SK-N-SH (cell line): ENCODE measurements around the gene ACSBG1. TPM values are rescaled to one million over a fixed set of nuclear protein-coding genes. Genes with fewer than 3 reads are reported as not detected.

ENCODE experiments used
- CTCF ChIA-PET: fragments of 300-600, 350-600 bp; formaldehyde crosslinking; extraction: SDS; loops from one replicate; lab custom pipeline; 2021; lab: Yijun Ruan, JAX
- POLR2A ChIA-PET: fragments of 350-600 bp; sonication (Branson Sonifier 250); formaldehyde crosslinking; extraction: SDS; loops from one replicate; lab custom pipeline; 2020; ENCODE audit warnings: antibody characterized with exemption, inconsistent platforms; lab: Yijun Ruan, JAX
- DNase-seq: peaks from one replicate; pipeline ENCODE4 v3.0.0; 2012
- H2AFZ ChIP-seq: fragments of 200-600 bp; sonication (generic); 2 replicates; pipeline ENCODE4 v1.8.1; 2016; ENCODE audit warnings: antibody characterized with exemption, mild to moderate bottlenecking, low read depth
- H3F3A ChIP-seq: fragments of 200-600 bp; sonication (generic); replicated peaks from 2 replicates; pipeline ENCODE3; 2016; ENCODE audit warnings: antibody characterized with exemption, mild to moderate bottlenecking; ENCODE audit not compliant: insufficient read depth
- H3K27ac ChIP-seq, 2 experiments: fragments of 200-500 bp in 1 of 2; fragments of 200-600 bp in 1 of 2; sonication (Bioruptor generic) in 1 of 2; sonication (generic), shearing (Covaris generic) in 1 of 2; 2 replicates each; pipeline versions ENCODE4 v1.5.1 to v1.6.1; 2014 to 2016; ENCODE audit warnings: low read depth in 2 of 2, inconsistent platforms in 1 of 2, low read length in 1 of 2, mild to moderate bottlenecking in 1 of 2, mixed read lengths in 1 of 2
- H3K27me3 ChIP-seq: fragments of 200-600 bp; sonication (generic), shearing (Covaris generic); 2 replicates; pipeline ENCODE4 v1.6.1; 2016; ENCODE audit warnings: mixed run types; ENCODE audit not compliant: insufficient read depth
- H3K36me3 ChIP-seq, 2 experiments: fragments of 200-500 bp in 1 of 2; fragments of 200-600 bp in 1 of 2; sonication (Bioruptor generic) in 1 of 2; sonication (generic) in 1 of 2; replicated peaks in 1 of 2; 2 replicates each; pipeline versions ENCODE3 to v1.5.1; 2014 to 2016; ENCODE audit warnings: low read length in 1 of 2, mild to moderate bottlenecking in 1 of 2; ENCODE audit not compliant: insufficient read depth in 2 of 2, control insufficient read depth in 1 of 2
- H3K4me1 ChIP-seq, 2 experiments: fragments of 200-500 bp in 1 of 2; fragments of 200-600 bp in 1 of 2; sonication (Bioruptor generic) in 1 of 2; sonication (generic), shearing (Covaris generic) in 1 of 2; 2 replicates each; pipeline versions ENCODE4 v1.5.1 to v1.6.1; 2014 to 2016; ENCODE audit warnings: low read depth in 1 of 2, low read length in 1 of 2, mixed run types in 1 of 2; ENCODE audit not compliant: insufficient read depth in 2 of 2, control insufficient read depth in 1 of 2
- H3K4me2 ChIP-seq: fragments of 200-600 bp; sonication (generic), shearing (Covaris generic); 2 replicates; pipeline ENCODE4 v1.6.1; 2017; ENCODE audit warnings: mixed run types
- H3K4me3 ChIP-seq, 2 experiments: fragments of 200-500 bp in 1 of 2; fragments of 200-600 bp in 1 of 2; sonication (Bioruptor generic) in 1 of 2; sonication (generic), shearing (Covaris generic) in 1 of 2; 2 replicates each; pipeline versions ENCODE4 v1.5.1 to v1.8.1; 2014 to 2016; ENCODE audit warnings: low read depth in 2 of 2, inconsistent platforms in 1 of 2, low read length in 1 of 2, mild to moderate bottlenecking in 1 of 2, mixed read lengths in 1 of 2, moderate library complexity in 1 of 2
- H3K79me2 ChIP-seq: fragments of 200-600 bp; sonication (generic); 2 replicates; pipeline ENCODE4 v1.8.1; 2017; ENCODE audit warnings: mild to moderate bottlenecking; ENCODE audit not compliant: insufficient read depth
- H3K9ac ChIP-seq: fragments of 200-600 bp; sonication (generic); 2 replicates; pipeline ENCODE4 v1.6.1; 2017; ENCODE audit warnings: mixed run types
- H3K9me2 ChIP-seq: fragments of 200-600 bp; sonication (generic); 2 replicates; pipeline ENCODE4 v1.6.1; 2017; ENCODE audit warnings: mixed run types
- H3K9me3 ChIP-seq: fragments of 200-600 bp; sonication (generic); 2 replicates; pipeline ENCODE4 v1.6.1; 2017; ENCODE audit warnings: mixed run types, mild to moderate bottlenecking, moderate library complexity
- H4K20me1 ChIP-seq: fragments of 200-600 bp; sonication (generic); 2 replicates; pipeline ENCODE4 v1.6.1; 2017; ENCODE audit warnings: mild to moderate bottlenecking, mixed run types; ENCODE audit not compliant: insufficient read depth
- CHD2 ChIP-seq: fragments of 150-350 bp; IDR thresholded peaks from 2 replicates; pipeline ENCODE4 v1.6.1; 2018; ENCODE audit warnings: low read length; ENCODE audit not compliant: partially characterized antibody
- EZH2phosphoT487 ChIP-seq: fragments of 200-600 bp; sonication (generic); IDR thresholded peaks from 2 replicates; pipeline ENCODE4 v1.6.1; 2017; ENCODE audit warnings: low read depth, mixed run types, mild to moderate bottlenecking, antibody characterized with exemption, moderate library complexity, borderline replicate concordance
- FOXJ3 ChIP-seq: sonication (generic); formaldehyde crosslinking; IDR thresholded peaks from 2 replicates; pipeline ENCODE4 v1.5.1; 2020; ENCODE audit warnings: mild to moderate bottlenecking, missing genetic modification reagents
- GATA2 ChIP-seq: sonication (generic); formaldehyde crosslinking; IDR thresholded peaks from 2 replicates; pipeline ENCODE4 v1.5.0; 2020; ENCODE audit warnings: mild to moderate bottlenecking, missing genetic modification reagents
- IRF3 ChIP-seq: fragments of 150-350 bp; IDR thresholded peaks from 2 replicates; pipeline ENCODE4 v1.6.1; 2016; ENCODE audit warnings: mild to moderate bottlenecking, low read depth, low read length
- MEF2A ChIP-seq: IDR thresholded peaks from 2 replicates; pipeline ENCODE4 v1.4.0; 2012; ENCODE audit warnings: low read depth, borderline replicate concordance
- RAD21 ChIP-seq: IDR thresholded peaks from 2 replicates; pipeline ENCODE4 v1.6.1; 2012; ENCODE audit warnings: mild to moderate bottlenecking, low read length
- REST ChIP-seq: IDR thresholded peaks from 2 replicates; pipeline ENCODE4 v1.6.1; 2012; ENCODE audit warnings: mild to moderate bottlenecking, low read depth, low read length, moderate library complexity
- RXRA ChIP-seq: IDR thresholded peaks from 2 replicates; pipeline ENCODE4 v1.4.0; 2012; ENCODE audit warnings: low read depth, mild to moderate bottlenecking, borderline replicate concordance
- SIN3A ChIP-seq: IDR thresholded peaks from 2 replicates; pipeline ENCODE4 v1.6.1; 2012; ENCODE audit warnings: low read depth, mild to moderate bottlenecking, low read length, moderate library complexity, borderline replicate concordance
- SMC3 ChIP-seq: IDR thresholded peaks from 2 replicates; pipeline ENCODE4 v1.6.1; 2012; ENCODE audit warnings: low read depth, low read length, improper control_type of control experiment
- TAF1 ChIP-seq: IDR thresholded peaks from 2 replicates; pipeline ENCODE4 v1.6.1; 2012; ENCODE audit warnings: low read depth, mild to moderate bottlenecking, low read length, moderate library complexity, borderline replicate concordance
- TEAD4 ChIP-seq: IDR thresholded peaks from 2 replicates; pipeline ENCODE4 v1.4.0; 2012; ENCODE audit warnings: mild to moderate bottlenecking, borderline replicate concordance; ENCODE audit not compliant: insufficient read depth
- USF1 ChIP-seq: IDR thresholded peaks from 2 replicates; pipeline ENCODE4 v1.4.0; 2012; ENCODE audit warnings: low read depth, borderline replicate concordance
- YY1 ChIP-seq: IDR thresholded peaks from 2 replicates; pipeline ENCODE4 v1.4.0; 2012; ENCODE audit warnings: low read depth, mild to moderate bottlenecking
- ZBTB33 ChIP-seq: IDR thresholded peaks from 2 replicates; pipeline ENCODE4 v1.4.0; 2012; ENCODE audit warnings: low read depth, borderline replicate concordance
- WGBS: methylation state at CpG from one replicate; pipeline ENCODE4 v1.1.6; 2017; ENCODE audit warnings: low lambda C conversion rate; 5-methylcytosine and 5-hydroxymethylcytosine counted together
- polyA plus RNA-seq, 3 experiments: library from polyadenylated mRNA; depleted of rRNA; stranded (reverse); fragments of >200 nt; gene quantifications; 2 replicates each; pipeline ENCODE4 v1.2.3, GENCODE V29; 2012

Gene ACSBG1
- polyA plus RNA-seq, 1 of the 3 experiments (the other 2 are of a cell fraction), result under 0.01 TPM

- Histone ChIP-seq H3K4me2 (no peak overlapping the region), H3K79me2 (peaks cover 28% of the 10 kb centered on the region), H3K9me3 (no peaks in the 10 kb centered on the region), H3K36me3 (peaks cover 24 to 26% of the 10 kb centered on the region in 2 experiments), H3K9ac (no peak overlapping the region), H4K20me1 (no peaks in the 10 kb centered on the region), H3K4me3 (no peak overlapping the region), H3K4me1 (no peaks in the 10 kb centered on the region), H2AFZ (no peak overlapping the region), H3K27ac (no peak overlapping the region), H3K9me2 (no peaks in the 10 kb centered on the region), H3K27me3 (no peaks in the 10 kb centered on the region), H3F3A (peaks cover 3% of the 10 kb centered on the region)
- no peak for DNase-seq
- ChIA-PET POLR2A (no interaction called here), CTCF (no interaction called here)
- WGBS, result 88% methylated on average over 1 of the region's 1 CpG
- TF ChIP-seq IRF3 (no peak), REST (no peak), SMC3 (no peak), MEF2A (no peak), SIN3A (no peak), TAF1 (no peak), FOXJ3 (CRISPR knock-in tag) (no peak), EZH2phosphoT487 (no peak), USF1 (no peak), RAD21 (no peak), GATA2 (CRISPR knock-in tag) (no peak), RXRA (no peak), ZBTB33 (no peak), TEAD4 (no peak), YY1 (no peak), CHD2 (no peak)
These were observed 77.7 kb downstream of the ACSBG1 start for GRCh38 chr15:78156653-78157052.
